ENCODE measurements around the gene TBC1D22A.
A peak's percentile ranks its signal among the peaks of the same experiment; 100 is the strongest.

Gene TBC1D22A

GRCh38 chr22:47090591-47091245 is 328.3 kb downstream of the TBC1D22A start:
- Histone ChIP-seq H3K9ac (ENCODE audit: low read depth, low read length) (peak overlapping the region; percentile 41; the same call in 1 of the 2 replicates), H3K9me3 (ENCODE audit: control insufficient read depth, insufficient read depth, low read length) (peaks cover 7% of the 10 kb centered on the region), H3K4me1 (ENCODE audit: insufficient read depth, low read length) (0 out of 2 replicates have a peak, but pooled peaks cover 4% of the 10 kb centered on the region)

GRCh38 chr22:47091246-47091651 is 328.8 kb downstream of the TBC1D22A start:
- Histone ChIP-seq H3K4me1 (ENCODE audit: insufficient read depth, low read length) (0 out of 2 replicates have a peak, but pooled peaks cover 4% of the 10 kb centered on the region), H3K9me3 (ENCODE audit: control insufficient read depth, insufficient read depth, low read length) (peaks cover 7% of the 10 kb centered on the region)

More at GRCh38 chr22:47090591-47091245, 328.3 kb downstream of the TBC1D22A start:
- H3K36me3 ChIP-seq (ENCODE audit: insufficient read depth, low read length) = no peaks in the 10 kb centered on the region

GRCh38 chr22:47091921-47092700 is 329.7 kb downstream of the TBC1D22A start:
- no peak overlapping the region for H3K9ac ChIP-seq (ENCODE audit: low read depth, low read length)
- H3K9me3 ChIP-seq (ENCODE audit: control insufficient read depth, insufficient read depth, low read length) = peaks cover 7% of the 10 kb centered on the region
- H3K36me3 ChIP-seq (ENCODE audit: insufficient read depth, low read length) = no peaks in the 10 kb centered on the region
- H3K4me1 ChIP-seq (ENCODE audit: insufficient read depth, low read length) = 0 out of 2 replicates have a peak, but pooled peaks cover 4% of the 10 kb centered on the region

More at GRCh38 chr22:47091246-47091651, 328.8 kb downstream of the TBC1D22A start:
- peak overlapping the region; percentile 41; the same call in 1 of the 2 replicates for H3K9ac ChIP-seq (ENCODE audit: low read depth, low read length)
- H3K36me3 ChIP-seq (ENCODE audit: insufficient read depth, low read length) = no peaks in the 10 kb centered on the region

- H3K9me3 ChIP-seq (ENCODE audit: control insufficient read depth, insufficient read depth, low read length) = peaks cover 7% of the 10 kb centered on the region
- H3K4me1 ChIP-seq (ENCODE audit: insufficient read depth, low read length) = peaks cover 4% of the 10 kb centered on the region; the same call in 1 of the 2 replicates
- H3K9ac ChIP-seq (ENCODE audit: low read depth, low read length) = no peak overlapping the region
- no peaks in the 10 kb centered on the region for H3K36me3 ChIP-seq (ENCODE audit: insufficient read depth, low read length)
Measured at GRCh38 chr22:47092896-47093311, 330.5 kb downstream of the TBC1D22A start.

GRCh38 chr22:47093720-47094119 is 331.3 kb downstream of the TBC1D22A start:
- no peaks in the 10 kb centered on the region for H3K36me3 ChIP-seq (ENCODE audit: insufficient read depth, low read length)
- no peak overlapping the region for H3K9ac ChIP-seq (ENCODE audit: low read depth, low read length)

GRCh38 chr22:47094861-47095330 is 332.4 kb downstream of the TBC1D22A start:
- no peak overlapping the region for H3K9ac ChIP-seq (ENCODE audit: low read depth, low read length)
- H3K9me3 ChIP-seq (ENCODE audit: control insufficient read depth, insufficient read depth, low read length) = peaks cover 7% of the 10 kb centered on the region
- no peaks in the 10 kb centered on the region for H3K36me3 ChIP-seq (ENCODE audit: insufficient read depth, low read length)
- H3K4me1 ChIP-seq (ENCODE audit: insufficient read depth, low read length) = peaks cover 14% of the 10 kb centered on the region; the same call in 1 of the 2 replicates

More at GRCh38 chr22:47093720-47094119, 331.3 kb downstream of the TBC1D22A start:
- Histone ChIP-seq H3K9me3 (ENCODE audit: control insufficient read depth, insufficient read depth, low read length) (peaks cover 7% of the 10 kb centered on the region), H3K4me1 (ENCODE audit: insufficient read depth, low read length) (peaks cover 10% of the 10 kb centered on the region; the same call in 1 of the 2 replicates)

GRCh38 chr22:47095395-47096122 is 333.1 kb downstream of the TBC1D22A start:
- peaks cover 7% of the 10 kb centered on the region for H3K9me3 ChIP-seq (ENCODE audit: control insufficient read depth, insufficient read depth, low read length)
- H3K36me3 ChIP-seq (ENCODE audit: insufficient read depth, low read length) = no peaks in the 10 kb centered on the region
- peaks cover 19% of the 10 kb centered on the region for H3K4me1 ChIP-seq (ENCODE audit: insufficient read depth, low read length)
- no peak overlapping the region for H3K9ac ChIP-seq (ENCODE audit: low read depth, low read length)

- Histone ChIP-seq H3K9ac (ENCODE audit: low read depth, low read length) (no peak overlapping the region), H3K9me3 (ENCODE audit: control insufficient read depth, insufficient read depth, low read length) (peaks cover 7% of the 10 kb centered on the region), H3K36me3 (ENCODE audit: insufficient read depth, low read length) (no peaks in the 10 kb centered on the region), H3K4me1 (ENCODE audit: insufficient read depth, low read length) (peaks cover 35% of the 10 kb centered on the region)
Measured at GRCh38 chr22:47098121-47098520, 335.7 kb downstream of the TBC1D22A start.

- Histone ChIP-seq H3K36me3 (ENCODE audit: insufficient read depth, low read length) (no peaks in the 10 kb centered on the region), H3K4me1 (ENCODE audit: insufficient read depth, low read length) (peaks cover 39% of the 10 kb centered on the region), H3K9ac (ENCODE audit: low read depth, low read length) (no peak overlapping the region), H3K9me3 (ENCODE audit: control insufficient read depth, insufficient read depth, low read length) (peaks cover 3% of the 10 kb centered on the region)
Measured at GRCh38 chr22:47098554-47098953, 336.1 kb downstream of the TBC1D22A start.

GRCh38 chr22:47100019-47100418 is 337.6 kb downstream of the TBC1D22A start:
- H3K9me3 ChIP-seq (ENCODE audit: control insufficient read depth, insufficient read depth, low read length) = no peaks in the 10 kb centered on the region; the same call in 1 of the 2 replicates
- H3K4me1 ChIP-seq (ENCODE audit: insufficient read depth, low read length) = peaks cover 40% of the 10 kb centered on the region
- H3K9ac ChIP-seq (ENCODE audit: low read depth, low read length) = no peak overlapping the region
- no peaks in the 10 kb centered on the region for H3K36me3 ChIP-seq (ENCODE audit: insufficient read depth, low read length)

GRCh38 chr22:47100646-47101200 is 338.3 kb downstream of the TBC1D22A start:
- Histone ChIP-seq H3K36me3 (ENCODE audit: insufficient read depth, low read length) (no peaks in the 10 kb centered on the region), H3K9me3 (ENCODE audit: control insufficient read depth, insufficient read depth, low read length) (no peaks in the 10 kb centered on the region; the same call in 1 of the 2 replicates), H3K9ac (ENCODE audit: low read depth, low read length) (no peak overlapping the region), H3K4me1 (ENCODE audit: insufficient read depth, low read length) (peaks cover 40% of the 10 kb centered on the region)

GRCh38 chr22:47101321-47101885 is 339.0 kb downstream of the TBC1D22A start:
- Histone ChIP-seq H3K36me3 (ENCODE audit: insufficient read depth, low read length) (no peaks in the 10 kb centered on the region), H3K9ac (ENCODE audit: low read depth, low read length) (no peak overlapping the region), H3K9me3 (ENCODE audit: control insufficient read depth, insufficient read depth, low read length) (no peaks in the 10 kb centered on the region; the same call in 1 of the 2 replicates)

GRCh38 chr22:47102081-47102480 is 339.6 kb downstream of the TBC1D22A start:
- no peaks in the 10 kb centered on the region for H3K36me3 ChIP-seq (ENCODE audit: insufficient read depth, low read length)
- no peaks in the 10 kb centered on the region for H3K9me3 ChIP-seq (ENCODE audit: control insufficient read depth, insufficient read depth, low read length)
- no peak overlapping the region for H3K9ac ChIP-seq (ENCODE audit: low read depth, low read length)
- peaks cover 40% of the 10 kb centered on the region for H3K4me1 ChIP-seq (ENCODE audit: insufficient read depth, low read length)

More at GRCh38 chr22:47101321-47101885, 339.0 kb downstream of the TBC1D22A start:
- peaks cover 40% of the 10 kb centered on the region for H3K4me1 ChIP-seq (ENCODE audit: insufficient read depth, low read length)

All from ES-I3 (cell line).